CD4-positive, alpha-beta T cell (primary cell): ENCODE measurements around the gene RIT2. TPM values are rescaled to one million over a fixed set of nuclear protein-coding genes. Genes with fewer than 3 reads are reported as not detected.

Source experiments
- ATAC-seq: fragments of 200-7000 bp; cut with Tn5 transposase; one replicate; pipeline ENCODE4 v1.10.0; 2022; ENCODE audit warnings: mild to moderate bottlenecking; ENCODE audit not compliant: poor library complexity
- CTCF ChIA-PET: fragments of 350-600 bp; sonication (Branson Sonifier 250); formaldehyde crosslinking; loops from one replicate; lab custom pipeline; 2021; ENCODE audit warnings: antibody characterized with exemption, inconsistent platforms; lab: Charles Lee
- POLR2A ChIA-PET: fragments of 350-600 bp; sonication (Branson Sonifier 250); formaldehyde crosslinking; loops from one replicate; lab custom pipeline; 2021; ENCODE audit warnings: antibody characterized with exemption, inconsistent platforms; lab: Charles Lee
- DNase-seq, 14 experiments: peaks; one replicate each; pipeline ENCODE4 v3.0.0-alpha.2; 2013 to 2020; ENCODE audit warnings: mixed read lengths in 2 of 14
- H3K27ac ChIP-seq, 2 donors: one replicate each; pipeline versions ENCODE4 v1.5.1 to v1.7.0; 2013; ENCODE audit warnings: low read length in 2 of 2, low read depth in 1 of 2, mild to moderate bottlenecking in 1 of 2
- H3K27me3 ChIP-seq, 2 experiments: 1 replicate in 1 of 2; 2 replicates in 1 of 2; pipeline versions ENCODE4 v1.6.1 to v1.7.0; 2013; ENCODE audit warnings: low read length in 2 of 2, control low read depth in 1 of 2, mild to moderate bottlenecking in 1 of 2, moderate library complexity in 1 of 2; ENCODE audit not compliant: insufficient read depth in 2 of 2, control insufficient read depth in 1 of 2
- H3K36me3 ChIP-seq: one replicate; pipeline ENCODE4 v1.6.1; 2013; ENCODE audit warnings: low read length, control low read depth; ENCODE audit not compliant: insufficient read depth
- H3K4me1 ChIP-seq: one replicate; pipeline ENCODE4 v1.6.1; 2013; ENCODE audit warnings: low read length, control low read depth; ENCODE audit not compliant: insufficient read depth
- H3K4me3 ChIP-seq: one replicate; pipeline ENCODE4 v1.5.1; 2013; ENCODE audit warnings: mild to moderate bottlenecking, low read length, moderate library complexity
- H3K9me3 ChIP-seq, 2 experiments: 1 replicate in 1 of 2; 2 replicates in 1 of 2; pipeline versions ENCODE4 v1.6.1 to v1.7.0; 2013; ENCODE audit warnings: low read length in 2 of 2, mild to moderate bottlenecking in 2 of 2, control low read depth in 1 of 2, moderate library complexity in 1 of 2; ENCODE audit not compliant: control insufficient read depth in 1 of 2, insufficient read depth in 1 of 2
- H3K27ac Mint-ChIP-seq: one replicate; pipeline ENCODE4 v1.8.0; 2020; ENCODE audit warnings: mixed read lengths
- H3K27me3 Mint-ChIP-seq: one replicate; pipeline ENCODE4 v1.8.0; 2021; ENCODE audit warnings: mixed read lengths
- H3K36me3 Mint-ChIP-seq: one replicate; pipeline ENCODE4 v1.8.0; 2021; ENCODE audit warnings: low read depth, mixed read lengths
- H3K4me1 Mint-ChIP-seq: one replicate; pipeline ENCODE4 v1.8.0; 2021; ENCODE audit warnings: low read depth, mixed read lengths
- H3K4me3 Mint-ChIP-seq: one replicate; pipeline ENCODE4 v1.8.0; 2020; ENCODE audit warnings: mild to moderate bottlenecking, mixed read lengths
- H3K9me3 Mint-ChIP-seq: one replicate; pipeline ENCODE4 v1.8.0; 2020; ENCODE audit warnings: mixed read lengths
- CTCF ChIP-seq: fragments of 200-600 bp; IDR thresholded peaks from one replicate; pipeline ENCODE4 v1.8.0; 2022; ENCODE audit warnings: antibody characterized with exemption, mild to moderate bottlenecking
- intact Hi-C, 2 experiments: fragments of 100-400 bp; cut with DNase I in 1 of 2; cut with micrococcal nuclease in 1 of 2; formaldehyde crosslinking; loops; one replicate each; pipeline versions ENCODE4 v1.15.1 to v1.9.0; 2023 to 2025; cut with DNase I, micrococcal nuclease
- total RNA-seq, 174 experiments: library from RNA in 2 of 174; stranded (reverse) in 2 of 174; gene quantifications; one replicate each; pipeline ENCODE4 v1.2.3 and lab custom pipeline; 2021 to 2026

Gene RIT2
- total RNA-seq, 2 experiments from 2014 or later, result not detected

GRCh38 chr18:42758852-42759251 lies 356.6 kb downstream of the RIT2 start:
- Mint-ChIP-seq H3K4me1 (no peaks in the 10 kb centered on the region), H3K36me3 (no peaks in the 10 kb centered on the region), H3K4me3 (no peak overlapping the region), H3K27me3 (no peaks in the 10 kb centered on the region), H3K27ac (no peak overlapping the region), H3K9me3 (peaks cover 3% of the 10 kb centered on the region)
- no peak for TF ChIP-seq CTCF
- ChIA-PET CTCF (no interaction called here), POLR2A (no interaction called here)
- Histone ChIP-seq H3K36me3 (no peaks in the 10 kb centered on the region), H3K27ac (no peak overlapping the region), H3K4me3 (no peak overlapping the region), H3K4me1 (no peaks in the 10 kb centered on the region), H3K27me3 (no peaks in the 10 kb centered on the region), H3K9me3 (no peaks in the 10 kb centered on the region)
- intact Hi-C loops, result no loop called here
- ATAC-seq (no peak), DNase-seq (no peak)

- POLR2A ChIA-PET, result no interaction called here
- ATAC-seq (no peak), DNase-seq (no peak)
- no peaks in the 10 kb centered on the region for H3K4me1 ChIP-seq
- H3K9me3 ChIP-seq, result no peaks in the 10 kb centered on the region
- CTCF ChIA-PET, result no interaction called here
- H3K27me3 ChIP-seq, result no peaks in the 10 kb centered on the region
- H3K27me3 Mint-ChIP-seq, result no peaks in the 10 kb centered on the region
- H3K4me1 Mint-ChIP-seq, result no peaks in the 10 kb centered on the region
- H3K27ac Mint-ChIP-seq, result no peak overlapping the region
- no peaks in the 10 kb centered on the region for H3K36me3 ChIP-seq
- H3K27ac ChIP-seq, result no peak overlapping the region
- H3K9me3 Mint-ChIP-seq, result peaks cover 3% of the 10 kb centered on the region
- no peak overlapping the region for H3K4me3 Mint-ChIP-seq
- no peak for TF ChIP-seq CTCF
- H3K4me3 ChIP-seq, result no peak overlapping the region
- intact Hi-C loops, result no loop called here
- no peaks in the 10 kb centered on the region for H3K36me3 Mint-ChIP-seq
Observed at GRCh38 chr18:42756214-42756613, 359.3 kb downstream of the RIT2 start.

- H3K9me3 Mint-ChIP-seq, result peaks cover 4% of the 10 kb centered on the region
- H3K27me3 ChIP-seq, result no peaks in the 10 kb centered on the region
- no peak overlapping the region for H3K4me3 ChIP-seq
- no peak for ATAC-seq
- H3K4me1 ChIP-seq, result no peaks in the 10 kb centered on the region
- ChIA-PET CTCF (no interaction called here), POLR2A (no interaction called here)
- H3K36me3 ChIP-seq, result no peaks in the 10 kb centered on the region
- no peak overlapping the region for H3K27ac Mint-ChIP-seq
- no peaks in the 10 kb centered on the region for H3K27me3 Mint-ChIP-seq
- no peaks in the 10 kb centered on the region for H3K36me3 Mint-ChIP-seq
- no peaks in the 10 kb centered on the region for H3K9me3 ChIP-seq
- no peak overlapping the region for H3K4me3 Mint-ChIP-seq
- no peak for DNase-seq
- TF ChIP-seq CTCF, result no peak
- H3K27ac ChIP-seq, result no peak overlapping the region
- intact Hi-C loops, result no loop called here
- no peaks in the 10 kb centered on the region for H3K4me1 Mint-ChIP-seq
Observed at GRCh38 chr18:42752916-42753315, 362.6 kb downstream of the RIT2 start.
